Colonic mucosa (tissue), 4 donors: ENCODE measurements around the gene DOLK. TPM values are rescaled to one million over a fixed set of nuclear protein-coding genes. Genes with fewer than 3 reads are reported as not detected.
A peak's percentile ranks its signal among the peaks of the same experiment; 100 is the strongest.

Source experiments
- DNase-seq: peaks from one replicate; pipeline ENCODE4 v3.0.0-alpha.2; 2020
- H3K27ac ChIP-seq: fragments of 200-600 bp; one replicate; pipeline ENCODE4 v1.8.0; 2021
- H3K27me3 ChIP-seq: fragments of 200-600 bp; one replicate; pipeline ENCODE4 v1.8.0; 2021
- H3K36me3 ChIP-seq: fragments of 200-600 bp; one replicate; pipeline ENCODE4 v1.8.0; 2021
- H3K4me1 ChIP-seq: fragments of 200-600 bp; one replicate; pipeline ENCODE4 v1.8.0; 2021; ENCODE audit warnings: mild to moderate bottlenecking
- H3K4me3 ChIP-seq: fragments of 200-600 bp; one replicate; pipeline ENCODE4 v1.8.0; 2021
- H3K9ac ChIP-seq, 2 donors: one replicate each; pipeline ENCODE4 v1.7.0; 2013; ENCODE audit warnings: control low read depth in 2 of 2, low read depth in 2 of 2, low read length in 2 of 2
- H3K9me3 ChIP-seq: fragments of 200-600 bp; one replicate; pipeline ENCODE4 v1.8.0; 2021
- CTCF ChIP-seq: fragments of 200-600 bp; IDR thresholded peaks from one replicate; pipeline ENCODE4 v1.8.0; 2022; ENCODE audit warnings: antibody characterized with exemption, mild to moderate bottlenecking
- intact Hi-C: fragments of 100-400 bp; cut with DNase I; formaldehyde crosslinking; loops from one replicate; pipeline ENCODE4 v1.14.1; 2022
- total RNA-seq, 2 donors: library from RNA; stranded (reverse); fragmentation: NEBNext Ultra II Directional in 1 of 2; extraction: Animal tissue kit (Norgen Biotek cat#: 25700) in 1 of 2; gene quantifications; one replicate each; pipeline ENCODE4 v1.2.1, GENCODE V29; 2021
- donor health status: healthy.
- donor health status: DM: no; HTN: no; CAD: no.
- donor health status: DM: no; HTN: no; CAD: no.

DOLK gene
- 10 to 100 TPM in 1 of 2 donors, 1 to 10 TPM in 1; 7.9 to 15.8 TPM for total RNA-seq

GRCh38 chr9:128947527-128948301 is at the start of gene DOLK, which contains the start of gene NUP188:
Gene DOLK, minus strand, starts transcription at chr9:128947603. Its CDS starts 300 bp downstream, at chr9:128947303.
Gene NUP188, plus strand, starts transcription at chr9:128947699. Its CDS starts 21 bp downstream, at chr9:128947720.
- H3K27me3 ChIP-seq, result no peaks in the 10 kb centered on the region
- peak within 1 kb of the TSS; percentile 88 for H3K27ac ChIP-seq
- peak within 1 kb of the TSS; percentile 96 to 99 for H3K9ac ChIP-seq
- H3K9me3 ChIP-seq, result no peaks in the 10 kb centered on the region
- TF ChIP-seq CTCF, result no peak
- peaks cover 5% of the 10 kb centered on the region for H3K4me1 ChIP-seq
- no peaks in the 10 kb centered on the region for H3K36me3 ChIP-seq
- DNase-seq, result peak; percentile 98
- H3K4me3 ChIP-seq, result peak within 1 kb of the TSS; percentile 90
- intact Hi-C loops, result no loop called here

- Histone ChIP-seq H3K36me3 (peaks cover 6% of the 10 kb centered on the region), H3K4me1 (no peaks in the 10 kb centered on the region), H3K9me3 (no peaks in the 10 kb centered on the region), H3K4me3 (no peak overlapping the region), H3K9ac (no peak overlapping the region), H3K27ac (no peak overlapping the region), H3K27me3 (no peaks in the 10 kb centered on the region)
- TF ChIP-seq CTCF, result no peak
- DNase-seq, result no peak
- intact Hi-C loops, result no loop called here
Measured at GRCh38 chr9:128995791-128996190, 48.4 kb upstream of the DOLK start.

DNA sequence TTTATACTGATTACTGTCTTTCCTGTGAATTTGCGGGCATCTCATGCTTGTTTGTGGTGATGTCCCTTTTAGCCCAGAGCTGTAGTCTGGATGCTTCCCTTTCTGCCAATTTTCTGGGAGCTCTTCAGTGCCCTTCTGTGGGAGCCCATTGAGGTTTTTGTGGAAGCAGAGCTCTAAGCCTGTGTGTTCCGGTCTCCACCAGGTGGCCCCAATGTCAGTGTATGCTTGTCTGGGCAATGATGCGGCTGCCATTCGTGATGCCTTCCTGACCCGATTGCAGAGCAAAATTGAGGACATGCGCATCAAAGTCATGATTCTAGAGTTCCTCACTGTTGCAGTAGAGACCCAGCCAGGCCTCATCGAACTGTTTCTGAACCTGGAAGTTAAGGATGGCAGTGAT is 45.6 kb upstream of the DOLK start:
- Histone ChIP-seq H3K27me3 (no peaks in the 10 kb centered on the region), H3K27ac (no peak overlapping the region), H3K9me3 (no peaks in the 10 kb centered on the region), H3K36me3 (peaks cover 3% of the 10 kb centered on the region), H3K4me3 (no peak overlapping the region), H3K4me1 (no peaks in the 10 kb centered on the region), H3K9ac (no peak overlapping the region)
- no peak for TF ChIP-seq CTCF
- intact Hi-C loops, result no loop called here
- no peak for DNase-seq

DNA sequence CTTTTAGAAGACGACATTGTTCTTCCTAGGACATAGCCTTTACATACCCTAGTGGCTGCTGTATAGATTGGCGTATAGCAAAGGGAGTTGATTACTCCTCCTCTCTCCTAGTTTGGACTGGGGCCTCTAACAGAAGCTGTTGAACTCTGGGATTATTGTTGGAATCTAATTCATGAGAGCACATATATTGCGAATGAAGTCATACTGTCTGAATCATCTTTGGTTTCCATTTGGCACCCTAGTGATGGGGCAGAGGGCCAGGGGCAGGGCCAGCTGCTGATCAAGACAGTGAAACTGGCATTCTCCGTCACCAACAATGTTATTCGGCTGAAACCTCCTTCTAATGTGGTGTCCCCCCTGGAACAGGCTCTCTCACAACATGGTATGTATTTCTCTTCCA is 40.4 kb upstream of the DOLK start:
- DNase-seq, result no peak
- Histone ChIP-seq H3K36me3 (no peaks in the 10 kb centered on the region), H3K9ac (no peak overlapping the region)

DNA sequence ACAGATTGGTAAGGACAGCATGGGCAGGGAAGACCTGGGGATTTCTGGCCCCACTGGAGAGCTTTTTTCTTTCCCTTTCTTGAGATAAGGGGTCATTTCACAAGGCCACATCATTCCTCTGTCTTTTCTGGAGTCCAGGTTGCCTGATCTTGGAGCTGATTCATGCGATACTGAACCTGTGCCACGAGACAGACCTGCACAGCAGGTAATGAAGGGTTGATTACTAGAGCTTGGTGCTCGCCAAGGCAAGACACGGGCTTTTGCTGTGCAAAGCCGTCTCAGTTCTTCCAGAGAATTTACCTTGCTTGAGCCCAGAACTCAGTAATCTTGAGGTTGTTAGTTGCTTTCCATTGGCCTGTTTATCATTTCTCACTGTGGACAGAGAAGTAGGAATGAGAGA is 39.3 kb upstream of the DOLK start:
- no peaks in the 10 kb centered on the region for H3K36me3 ChIP-seq

More for the DNA sequence above, 40.4 kb upstream of the DOLK start:
- Histone ChIP-seq H3K4me3 (no peak overlapping the region), H3K9me3 (no peaks in the 10 kb centered on the region), H3K27me3 (no peaks in the 10 kb centered on the region), H3K27ac (no peak overlapping the region), H3K4me1 (no peaks in the 10 kb centered on the region)
- no peak for TF ChIP-seq CTCF
- intact Hi-C loops, result no loop called here

More for the DNA sequence above, 39.3 kb upstream of the DOLK start:
- Histone ChIP-seq H3K4me1 (no peaks in the 10 kb centered on the region), H3K9me3 (no peaks in the 10 kb centered on the region), H3K27me3 (no peaks in the 10 kb centered on the region), H3K27ac (no peak overlapping the region), H3K4me3 (no peak overlapping the region), H3K9ac (no peak overlapping the region)
- TF ChIP-seq CTCF, result no peak
- DNase-seq, result no peak
- intact Hi-C loops, result no loop called here
